KMS-11 (cell line): Measurements from ENCODE around the gene TBC1D22B.
A peak's percentile ranks its signal among the peaks of the same experiment; 100 is the strongest.

ENCODE experiments used
- H2AFZ ChIP-seq: fragments of 200-600 bp; sonication (generic); 2 replicates; pipeline ENCODE4 v1.6.1; 2016; ENCODE audit warnings: antibody characterized with exemption, mixed run types, low read depth
- H3K27ac ChIP-seq: fragments of 200-600 bp; sonication (generic); 2 replicates; pipeline ENCODE4 v1.6.1; 2016; ENCODE audit warnings: mild to moderate bottlenecking, mixed run types
- H3K27me3 ChIP-seq: fragments of 200-600 bp; sonication (generic); 2 replicates; pipeline ENCODE4 v1.6.1; 2017; ENCODE audit warnings: mild to moderate bottlenecking, low read depth, mixed run types, moderate library complexity; ENCODE audit not compliant: insufficient read depth
- H3K36me3 ChIP-seq: fragments of 200-600 bp; sonication (generic); 2 replicates; pipeline ENCODE4 v1.6.1; 2017; ENCODE audit warnings: mild to moderate bottlenecking, mixed run types; ENCODE audit not compliant: insufficient read depth
- H3K4me1 ChIP-seq: fragments of 200-600 bp; sonication (generic); 2 replicates; pipeline ENCODE4 v1.6.1; 2016; ENCODE audit warnings: mild to moderate bottlenecking, low read depth, mixed run types; ENCODE audit not compliant: poor library complexity, severe bottlenecking
- H3K4me2 ChIP-seq: fragments of 200-600 bp; sonication (generic); 2 replicates; pipeline ENCODE4 v1.7.0; 2016; ENCODE audit warnings: mild to moderate bottlenecking, mixed run types
- H3K4me3 ChIP-seq: fragments of 200-600 bp; sonication (generic); IDR thresholded peaks from 2 replicates; pipeline ENCODE4 v1.6.1; 2017; ENCODE audit warnings: low read depth, low read length, mixed read lengths; ENCODE audit not compliant: insufficient read depth
- H3K79me2 ChIP-seq: fragments of 200-600 bp; sonication (generic); 2 replicates; pipeline ENCODE4 v1.6.1; 2016; ENCODE audit warnings: low read depth, mixed run types; ENCODE audit not compliant: insufficient read depth
- H3K9ac ChIP-seq: fragments of 200-600 bp; sonication (generic); 2 replicates; pipeline ENCODE4 v1.6.1; 2016; ENCODE audit warnings: mild to moderate bottlenecking, mixed run types
- H4K20me1 ChIP-seq: fragments of 200-600 bp; sonication (generic); 2 replicates; pipeline ENCODE4 v1.6.1; 2016; ENCODE audit warnings: mild to moderate bottlenecking, mixed run types; ENCODE audit not compliant: insufficient read depth
- CTCF ChIP-seq: fragments of 200-600 bp; sonication (generic); conservative IDR thresholded peaks from 2 replicates; pipeline ENCODE4 v1.6.1; 2017; ENCODE audit warnings: low read depth, mild to moderate bottlenecking, antibody characterized with exemption, low read length, moderate library complexity, mixed read lengths

Gene TBC1D22B

GRCh38 chr6:37254881-37255280, 2.7 kb upstream of the TBC1D22B start:
- no peak overlapping the region for H3K9ac ChIP-seq

GRCh38 chr6:37256692-37257319, 766 bp upstream of the TBC1D22B start:
- Histone ChIP-seq H2AFZ (peak overlapping the region; percentile 96; the same call in 1 of the 2 replicates), H4K20me1 (no peaks in the 10 kb centered on the region), H3K4me2 (peak overlapping the region; percentile 41; the same call in 1 of the 2 replicates), H3K27ac (no peak overlapping the region), H3K79me2 (peaks cover 9% of the 10 kb centered on the region; the same call in 1 of the 2 replicates), H3K9ac (no peak overlapping the region), H3K36me3 (no peaks in the 10 kb centered on the region), H3K27me3 (peaks cover 5% of the 10 kb centered on the region; the same call in 1 of the 2 replicates), H3K4me1 (peaks cover 41% of the 10 kb centered on the region), H3K4me3 (no peak overlapping the region)
- TF ChIP-seq CTCF = no peak

More at GRCh38 chr6:37254881-37255280, 2.7 kb upstream of the TBC1D22B start:
- no peak overlapping the region for H3K4me2 ChIP-seq
- TF ChIP-seq CTCF = no peak
- H3K27ac ChIP-seq = no peak overlapping the region
- H3K36me3 ChIP-seq = no peaks in the 10 kb centered on the region
- H3K4me1 ChIP-seq = peaks cover 22% of the 10 kb centered on the region
- H3K79me2 ChIP-seq = peaks cover 9% of the 10 kb centered on the region; the same call in 1 of the 2 replicates
- H3K27me3 ChIP-seq = peaks cover 5% of the 10 kb centered on the region; the same call in 1 of the 2 replicates
- no peaks in the 10 kb centered on the region for H4K20me1 ChIP-seq
- H2AFZ ChIP-seq = no peak overlapping the region
- H3K4me3 ChIP-seq = no peak overlapping the region

- no peak for TF ChIP-seq CTCF
- Histone ChIP-seq H3K9ac (no peak overlapping the region), H2AFZ (peak overlapping the region; percentile 96; the same call in 1 of the 2 replicates), H3K27ac (no peak overlapping the region), H4K20me1 (no peaks in the 10 kb centered on the region), H3K4me2 (peak overlapping the region; percentile 41; the same call in 1 of the 2 replicates), H3K79me2 (peaks cover 9% of the 10 kb centered on the region; the same call in 1 of the 2 replicates), H3K27me3 (peaks cover 5% of the 10 kb centered on the region; the same call in 1 of the 2 replicates), H3K4me3 (no peak overlapping the region), H3K36me3 (no peaks in the 10 kb centered on the region), H3K4me1 (peaks cover 41% of the 10 kb centered on the region)
Observed at GRCh38 chr6:37257320-37257633, 295 bp upstream of the TBC1D22B start.

GRCh38 chr6:37258405-37259105, 983 bp downstream of the TBC1D22B start:
- peaks cover 5% of the 10 kb centered on the region; the same call in 1 of the 2 replicates for H3K27me3 ChIP-seq
- peak overlapping the region; percentile 89; the same call in 1 of the 2 replicates for H3K9ac ChIP-seq
- no peaks in the 10 kb centered on the region for H4K20me1 ChIP-seq
- H2AFZ ChIP-seq = peak overlapping the region; percentile 96; the same call in 1 of the 2 replicates
- H3K79me2 ChIP-seq = peaks cover 9% of the 10 kb centered on the region; the same call in 1 of the 2 replicates
- peaks cover 41% of the 10 kb centered on the region for H3K4me1 ChIP-seq
- H3K4me2 ChIP-seq = peak overlapping the region; percentile 63
- no peak overlapping the region for H3K27ac ChIP-seq
- no peak overlapping the region for H3K4me3 ChIP-seq
- no peaks in the 10 kb centered on the region for H3K36me3 ChIP-seq
- TF ChIP-seq CTCF = no peak
